Activated CD4-positive, alpha-beta T cell treated with anti-CD3 and anti-CD28 coated beads, Interleukin-2, amount 50 U/mL, for 48 hours (primary cell): ENCODE results near the gene ZNF334.

Experiments used
- DNase-seq, 2 experiments: peaks; one replicate each; pipeline ENCODE4 v3.0.0-alpha.2; 2020

The ZNF334 gene

GRCh38 chr20:46484954-46485353 lies 28.4 kb downstream of the ZNF334 start:
- no peak for DNase-seq

- no peak for DNase-seq
Measured at GRCh38 chr20:46483879-46484278, 29.5 kb downstream of the ZNF334 start.

- no peak for DNase-seq
Measured at GRCh38 chr20:46482864-46483263, 30.5 kb downstream of the ZNF334 start.

- DNase-seq, result no peak
Measured at GRCh38 chr20:46477640-46478039, 35.7 kb downstream of the ZNF334 start.

- no peak for DNase-seq
Measured at GRCh38 chr20:46477225-46477624, 36.1 kb downstream of the ZNF334 start.

- no peak for DNase-seq
Measured at GRCh38 chr20:46468508-46468907, 44.9 kb downstream of the ZNF334 start.

- no peak for DNase-seq
Measured at GRCh38 chr20:46464451-46464850, 48.9 kb downstream of the ZNF334 start.

GRCh38 chr20:46463852-46464251 lies 49.5 kb downstream of the ZNF334 start:
- DNase-seq, result no peak

- no peak for DNase-seq
Measured at GRCh38 chr20:46461808-46462207, 51.6 kb downstream of the ZNF334 start.

GRCh38 chr20:46458866-46459750 lies 54.3 kb downstream of the ZNF334 start:
- DNase-seq, result peak; percentile 14 to 24

GRCh38 chr20:46456255-46457028 lies 56.9 kb downstream of the ZNF334 start:
- no peak for DNase-seq

GRCh38 chr20:46455729-46456128 lies 57.6 kb downstream of the ZNF334 start:
- no peak for DNase-seq
